Lower leg skin (tissue), 3 donors: ENCODE results near the gene MEF2C.

Source experiments
- CTCF ChIP-seq, 3 donors: fragments of 450-650 bp; IDR thresholded peaks; one replicate each; pipeline ENCODE4 v1.5.1; 2016; ENCODE audit warnings: antibody characterized with exemption in 3 of 3, mild to moderate bottlenecking in 3 of 3, moderate library complexity in 2 of 3
- POLR2A ChIP-seq, 2 donors: fragments of 450-650 bp; IDR thresholded peaks; one replicate each; pipeline ENCODE4 v1.6.1; 2016 to 2017; ENCODE audit warnings: antibody characterized with exemption in 2 of 2, mild to moderate bottlenecking in 1 of 2, moderate library complexity in 1 of 2

DNA sequence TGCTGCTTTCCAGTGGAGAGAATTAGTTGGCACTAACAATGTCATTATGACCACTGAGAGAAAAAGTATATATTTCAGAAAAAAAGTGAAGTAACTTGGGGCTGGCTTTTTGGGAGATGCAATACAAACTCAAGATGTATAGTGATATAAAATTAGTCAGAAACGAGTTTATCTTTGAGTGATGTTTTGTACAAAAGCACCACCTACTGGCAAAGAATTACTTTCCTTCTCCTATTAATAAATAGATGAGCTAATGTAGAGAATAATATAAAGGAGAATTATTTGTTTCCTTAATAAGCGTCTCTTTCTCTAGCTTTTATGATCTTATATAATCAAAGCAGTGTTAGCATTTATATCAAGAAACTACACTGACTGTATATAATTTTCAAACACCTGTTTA is 158.8 kb downstream of the MEF2C start:
- no peak for TF ChIP-seq CTCF (IDR thresholded peaks at IDR 0.05)
- no peak for TF ChIP-seq POLR2A (IDR thresholded peaks at IDR 0.05)
